Mesothelial cell of epicardium (in vitro differentiated cells): ENCODE data around the gene HIGD1B. TPM values are rescaled to one million over a fixed set of nuclear protein-coding genes. Genes with fewer than 3 reads are reported as not detected.
A peak's percentile ranks its signal among the peaks of the same experiment; 100 is the strongest.

Experiments used
- DNase-seq, 2 experiments: peaks; one replicate each; pipeline ENCODE4 v3.0.0; 2021; ENCODE audit warnings: low spot score in 2 of 2; ENCODE audit not compliant: unreplicated experiment in 2 of 2
- H3K27ac Mint-ChIP-seq: 2 replicates; pipeline ENCODE4 v1.8.0; 2021; ENCODE audit warnings: mixed read lengths
- H3K27me3 Mint-ChIP-seq: 2 replicates; pipeline ENCODE4 v1.8.0; 2021; ENCODE audit warnings: low read depth, mixed read lengths
- H3K36me3 Mint-ChIP-seq: 2 replicates; pipeline ENCODE4 v1.8.0; 2021; ENCODE audit warnings: mixed read lengths
- H3K4me1 Mint-ChIP-seq: 2 replicates; pipeline ENCODE4 v1.8.0; 2021; ENCODE audit warnings: mixed read lengths
- H3K4me3 Mint-ChIP-seq: 2 replicates; pipeline ENCODE4 v1.8.0; 2021; ENCODE audit warnings: mild to moderate bottlenecking, moderate library complexity, mixed read lengths
- H3K9me3 Mint-ChIP-seq: 2 replicates; pipeline ENCODE4 v1.8.0; 2021; ENCODE audit warnings: mixed read lengths
- CTCF ChIP-seq: fragments of 200-600 bp; sonication (generic); IDR thresholded peaks from one replicate; pipeline ENCODE4 v1.5.0; 2021; ENCODE audit warnings: antibody characterized with exemption; ENCODE audit not compliant: unreplicated experiment
- total RNA-seq: library from RNA; stranded (reverse); gene quantifications from 3 replicates; pipeline ENCODE4 v1.2.1, GENCODE V29; 2021

HIGD1B gene
- 0.57 TPM in 1 of 3 replicates, not detected in the others for total RNA-seq

GRCh38 chr17:44847586-44847985 is at the start of gene HIGD1B:
Gene HIGD1B (plus strand): TSS chr17:44847883. CDS start chr17:44848153, 270 bp downstream.
- TF ChIP-seq CTCF = no peak
- Mint-ChIP-seq H3K4me1 (peaks cover 8% of the 10 kb centered on the region), H3K9me3 (no peaks in the 10 kb centered on the region), H3K27ac (no peak within 1 kb of the TSS), H3K36me3 (peaks cover 26% of the 10 kb centered on the region), H3K4me3 (no peak within 1 kb of the TSS), H3K27me3 (no peaks in the 10 kb centered on the region)
- no peak for DNase-seq

- H3K4me1 Mint-ChIP-seq = no peaks in the 10 kb centered on the region
- DNase-seq = no peak
- no peaks in the 10 kb centered on the region for H3K9me3 Mint-ChIP-seq
- TF ChIP-seq CTCF = no peak
- H3K4me3 Mint-ChIP-seq = no peak overlapping the region
- H3K27ac Mint-ChIP-seq = no peak overlapping the region
- no peaks in the 10 kb centered on the region for H3K27me3 Mint-ChIP-seq
- peaks cover 17% of the 10 kb centered on the region for H3K36me3 Mint-ChIP-seq
Measured at GRCh38 chr17:44798356-44798755, 49.3 kb upstream of the HIGD1B start.

- H3K27me3 Mint-ChIP-seq = no peaks in the 10 kb centered on the region
- DNase-seq = no peak
- no peak for TF ChIP-seq CTCF
- no peaks in the 10 kb centered on the region for H3K9me3 Mint-ChIP-seq
- peaks cover 28% of the 10 kb centered on the region for H3K36me3 Mint-ChIP-seq
- no peaks in the 10 kb centered on the region for H3K4me1 Mint-ChIP-seq
- no peak overlapping the region for H3K27ac Mint-ChIP-seq
- H3K4me3 Mint-ChIP-seq = no peak overlapping the region
Measured at GRCh38 chr17:44801880-44802279, 45.8 kb upstream of the HIGD1B start.

GRCh38 chr17:44804302-44805089 is 43.2 kb upstream of the HIGD1B start:
- Mint-ChIP-seq H3K4me1 (no peaks in the 10 kb centered on the region), H3K27ac (peak overlapping the region; percentile 39), H3K4me3 (no peak overlapping the region), H3K9me3 (no peaks in the 10 kb centered on the region), H3K36me3 (peaks cover 30% of the 10 kb centered on the region), H3K27me3 (no peaks in the 10 kb centered on the region)
- DNase-seq = no peak
- TF ChIP-seq CTCF = no peak

GRCh38 chr17:44807093-44807816 is 40.4 kb upstream of the HIGD1B start:
- TF ChIP-seq CTCF = no peak
- Mint-ChIP-seq H3K4me1 (no peaks in the 10 kb centered on the region), H3K9me3 (no peaks in the 10 kb centered on the region), H3K36me3 (peaks cover 17% of the 10 kb centered on the region), H3K27me3 (no peaks in the 10 kb centered on the region), H3K27ac (no peak overlapping the region), H3K4me3 (no peak overlapping the region)
- no peak for DNase-seq
